Natural killer cell treated with Interleukin-12 subunit alpha and Interleukin-12 subunit beta and Interleukin-15 and Interleukin-18, amount 100 ng/mL, for 72 hours (primary cell): ENCODE data around the gene LAIR1. TPM values are rescaled to one million over a fixed set of nuclear protein-coding genes. Genes with fewer than 3 reads are reported as not detected.
"Not testable (repeated sequence)": the region's sequence is repeated elsewhere in the genome, so short reads cannot be mapped to it uniquely, and the experiment has no call there.

Source experiments
- ATAC-seq, 2 donors: fragments of 150-1000 bp; cut with Tn5 transposase in 1 of 2; sonication (Bioruptor Pico), chemical (Tn5 transposase) in 1 of 2; 2 replicates each; pipeline ENCODE4 v1.10.0; 2021
- DNase-seq: peaks from one replicate; pipeline ENCODE4 v3.0.0; 2022; ENCODE audit warnings: low spot score
- H3K27ac Mint-ChIP-seq, 2 donors: 1 replicate in 1 of 2; 2 replicates in 1 of 2; pipeline ENCODE4 v1.8.0; 2022; ENCODE audit warnings: mixed read lengths in 2 of 2, mild to moderate bottlenecking in 1 of 2, moderate library complexity in 1 of 2
- H3K27me3 Mint-ChIP-seq, 2 donors: 1 replicate in 1 of 2; 2 replicates in 1 of 2; pipeline ENCODE4 v1.8.0; 2022; ENCODE audit warnings: mixed read lengths in 2 of 2
- H3K36me3 Mint-ChIP-seq: one replicate; pipeline ENCODE4 v1.8.0; 2022; ENCODE audit warnings: mixed read lengths
- H3K4me1 Mint-ChIP-seq, 2 donors: 1 replicate in 1 of 2; 2 replicates in 1 of 2; pipeline ENCODE4 v1.8.0; 2022; ENCODE audit warnings: low read depth in 2 of 2, mixed read lengths in 2 of 2, mild to moderate bottlenecking in 1 of 2
- H3K4me3 Mint-ChIP-seq: one replicate; pipeline ENCODE4 v1.8.0; 2022; ENCODE audit warnings: mixed read lengths
- H3K9me3 Mint-ChIP-seq: 2 replicates; pipeline ENCODE4 v1.8.0; 2022; ENCODE audit warnings: mixed read lengths
- total RNA-seq, 2 donors: library from RNA; stranded (reverse); gene quantifications; one replicate each; pipeline ENCODE4 v1.2.3, GENCODE V29; 2022

The LAIR1 gene
- total RNA-seq, 2 donors from 2014 or later, result 40.5 to 60.2 TPM

DNA sequence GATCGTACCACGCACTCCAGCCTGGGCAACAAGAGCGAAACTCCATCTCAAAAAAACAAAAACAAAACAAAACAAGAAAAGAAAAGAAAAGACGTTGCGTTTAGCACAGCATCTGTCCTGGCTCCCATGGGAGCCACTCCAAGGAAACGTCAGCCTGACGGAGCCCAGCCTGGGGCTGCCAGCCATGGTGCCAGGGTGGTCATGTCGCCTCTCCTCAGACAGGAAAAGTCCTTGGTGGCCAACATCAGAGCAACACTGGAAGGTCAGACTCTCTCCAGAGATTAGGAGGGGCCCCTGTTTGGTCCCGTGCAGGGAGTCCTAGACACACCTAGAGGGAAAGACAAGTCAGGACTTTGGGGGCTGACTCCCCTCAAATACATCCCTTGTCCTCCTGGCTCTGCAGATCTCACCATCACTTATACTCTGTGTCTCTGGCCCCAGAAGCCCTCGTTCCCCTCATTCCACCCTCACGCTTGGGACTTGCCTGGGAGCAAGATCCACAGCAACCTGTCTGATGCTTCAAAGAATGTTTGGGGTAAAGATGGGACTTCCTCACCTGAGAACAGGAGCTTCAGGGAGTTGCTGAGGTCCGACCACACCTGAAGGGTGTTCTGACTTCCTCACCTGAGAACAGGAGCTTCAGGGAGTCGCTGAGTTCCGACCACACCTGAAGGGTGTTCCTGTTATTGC, 35.1 kb downstream of the LAIR1 start:
- Mint-ChIP-seq H3K9me3 (no peaks in the 10 kb centered on the region), H3K27ac (no peak overlapping the region), H3K36me3 (no peaks in the 10 kb centered on the region), H3K4me1 (peaks cover 0 to 4% of the 10 kb centered on the region in 2 donors), H3K4me3 (no peak overlapping the region), H3K27me3 (peaks cover 0 to 5% of the 10 kb centered on the region in 2 donors)
- ATAC-seq, result no peak
- DNase-seq, result no peak

DNA sequence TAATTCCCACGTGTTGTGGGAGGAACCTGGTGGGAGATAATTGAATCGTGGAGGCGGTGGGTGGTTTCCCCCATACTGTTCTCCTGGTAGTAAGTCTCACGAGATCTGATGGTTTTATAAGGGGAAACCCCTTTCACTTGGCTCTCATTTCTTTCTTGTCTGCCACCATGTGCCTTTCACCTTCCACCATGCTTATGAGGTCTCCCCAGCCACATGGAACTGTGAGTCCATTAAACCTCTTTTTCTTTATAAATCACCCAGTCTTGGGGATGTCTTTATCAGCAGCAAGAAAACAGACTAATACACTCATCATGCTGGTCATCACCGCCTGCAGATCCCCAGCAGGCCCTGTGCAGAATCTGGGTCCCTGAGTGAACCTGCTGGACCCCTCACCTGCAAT, 36.0 kb downstream of the LAIR1 start:
- not testable (repeated sequence) for ATAC-seq, H3K27ac Mint-ChIP-seq, H3K27me3 Mint-ChIP-seq, H3K4me3 Mint-ChIP-seq, H3K36me3 Mint-ChIP-seq, H3K9me3 Mint-ChIP-seq, H3K4me1 Mint-ChIP-seq, DNase-seq

DNA sequence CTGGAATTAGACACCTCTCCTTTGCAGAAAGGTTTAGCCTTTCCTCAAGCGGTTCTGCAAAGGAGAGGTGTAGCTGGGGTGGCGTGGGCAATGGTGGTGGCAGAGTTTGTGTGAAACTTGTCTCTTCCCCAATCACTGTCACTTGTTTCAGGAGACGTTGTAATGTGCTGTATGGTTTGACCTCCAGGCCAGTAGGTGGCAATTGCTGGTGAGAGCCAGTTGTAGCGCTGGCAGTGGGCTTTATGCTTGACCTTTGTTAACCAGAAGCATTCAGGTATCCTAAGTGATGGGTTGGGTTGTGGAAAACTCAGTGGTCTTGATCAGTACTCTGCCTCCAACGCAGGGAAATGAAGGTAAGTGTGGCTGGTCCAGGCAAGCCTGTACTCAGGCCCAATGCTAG, 39.1 kb downstream of the LAIR1 start:
- ATAC-seq (no peak), DNase-seq (no peak)
- H3K4me1 Mint-ChIP-seq, result peaks cover 0 to 4% of the 10 kb centered on the region in 2 donors
- H3K27me3 Mint-ChIP-seq, result peaks cover 11 to 16% of the 10 kb centered on the region in 2 donors
- no peaks in the 10 kb centered on the region for H3K36me3 Mint-ChIP-seq
- H3K9me3 Mint-ChIP-seq, result no peaks in the 10 kb centered on the region
- H3K27ac Mint-ChIP-seq, result no peak overlapping the region
- H3K4me3 Mint-ChIP-seq, result no peak overlapping the region

DNA sequence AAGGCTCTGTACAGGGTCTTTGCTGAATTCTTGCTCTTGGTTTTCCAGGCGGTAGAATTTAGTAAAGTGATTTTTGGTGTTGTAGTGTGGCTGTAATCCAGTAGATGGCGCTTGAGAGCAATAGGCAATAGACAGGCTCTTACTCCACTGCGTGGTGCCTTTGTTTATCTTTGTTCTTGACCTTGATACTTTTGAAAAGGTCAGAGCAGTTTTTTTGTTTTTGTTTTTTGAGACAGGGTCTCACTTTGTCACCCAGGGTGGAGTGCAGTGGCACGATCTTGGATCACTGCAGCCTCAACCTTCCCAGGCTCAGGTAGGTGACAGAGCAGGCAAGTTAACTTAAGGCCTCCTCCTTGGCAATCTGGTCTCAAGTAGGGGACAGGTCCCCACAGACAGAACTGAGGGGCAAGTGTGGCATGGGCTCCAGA, 39.5 kb downstream of the LAIR1 start:
- DNase-seq, result peak; percentile 78
- no peaks in the 10 kb centered on the region for H3K36me3 Mint-ChIP-seq
- H3K27ac Mint-ChIP-seq, result no peak overlapping the region
- H3K9me3 Mint-ChIP-seq, result no peaks in the 10 kb centered on the region
- no peak overlapping the region for H3K4me3 Mint-ChIP-seq
- peak; percentile 53 to 70 for ATAC-seq
- H3K27me3 Mint-ChIP-seq, result peaks cover 15 to 20% of the 10 kb centered on the region in 2 donors
- H3K4me1 Mint-ChIP-seq, result peaks cover 0 to 4% of the 10 kb centered on the region in 2 donors

DNA sequence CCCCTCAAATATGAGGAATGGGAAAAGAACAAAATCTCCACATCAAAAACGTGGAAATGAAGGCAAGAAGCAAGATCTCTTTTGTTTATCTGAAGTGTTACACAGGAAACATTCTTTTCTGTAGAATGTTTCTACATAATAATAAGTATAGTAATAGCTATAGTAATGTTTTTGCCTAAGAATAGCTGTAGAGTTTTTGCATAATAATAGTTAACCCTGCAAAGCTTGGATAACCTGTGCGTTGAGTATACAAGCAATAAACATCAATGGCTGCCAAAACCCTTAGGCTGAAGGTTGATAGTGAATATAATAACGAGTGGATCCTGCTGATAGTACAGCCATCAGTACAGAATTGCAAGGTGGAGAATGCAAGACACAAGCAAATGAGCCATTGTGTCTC, 40.7 kb downstream of the LAIR1 start:
- Mint-ChIP-seq H3K27me3 (peaks cover 18 to 24% of the 10 kb centered on the region in 2 donors), H3K4me3 (no peak overlapping the region), H3K27ac (no peak overlapping the region), H3K4me1 (peaks cover 0 to 4% of the 10 kb centered on the region in 2 donors), H3K36me3 (no peaks in the 10 kb centered on the region), H3K9me3 (no peaks in the 10 kb centered on the region)
- DNase-seq (no peak), ATAC-seq (no peak)

DNA sequence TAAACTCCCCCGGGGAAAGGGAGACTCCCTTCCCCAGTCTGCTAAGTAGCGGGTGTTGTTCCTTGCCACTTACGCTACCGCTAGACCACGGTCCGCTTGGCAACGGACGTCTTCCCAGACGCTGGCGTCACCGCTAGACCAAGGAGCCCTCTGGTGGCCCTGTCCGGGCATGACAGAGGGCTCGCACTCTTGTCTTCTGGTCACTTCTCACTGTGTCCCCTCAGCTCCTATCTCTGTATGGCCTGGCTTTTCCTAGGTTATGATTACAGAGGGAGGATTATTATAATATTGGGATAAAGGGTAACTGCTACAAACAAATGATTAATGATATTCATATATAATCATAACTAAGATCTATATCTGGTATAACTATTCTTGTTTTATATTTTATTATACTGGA, 41.8 kb downstream of the LAIR1 start:
- peaks cover 18 to 24% of the 10 kb centered on the region in 2 donors for H3K27me3 Mint-ChIP-seq
- H3K36me3 Mint-ChIP-seq, H3K27ac Mint-ChIP-seq, H3K9me3 Mint-ChIP-seq, H3K4me3 Mint-ChIP-seq, DNase-seq, H3K4me1 Mint-ChIP-seq, ATAC-seq: not testable (repeated sequence)

DNA sequence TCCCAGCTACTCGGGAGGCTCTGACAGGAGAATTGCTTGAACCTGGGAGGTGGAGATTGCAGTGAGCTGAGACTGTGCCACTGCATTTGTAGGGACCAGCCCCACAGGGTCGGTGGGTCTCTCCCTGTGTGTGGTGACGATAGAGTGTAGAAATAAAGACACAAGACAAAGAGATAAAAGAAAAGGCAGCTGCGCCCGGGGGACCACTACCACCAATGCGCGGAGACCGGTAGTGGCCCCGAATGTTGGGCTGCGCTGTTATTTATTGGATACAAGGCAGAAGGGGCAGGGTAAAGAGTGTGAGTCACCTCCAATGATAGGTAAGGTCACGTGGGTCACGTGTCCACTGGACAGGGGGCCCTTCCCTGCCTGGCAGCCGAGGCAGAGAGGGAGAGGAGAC, 42.4 kb downstream of the LAIR1 start:
- peaks cover 22 to 24% of the 10 kb centered on the region in 2 donors for H3K27me3 Mint-ChIP-seq
- not testable (repeated sequence) for ATAC-seq, H3K36me3 Mint-ChIP-seq, DNase-seq, H3K4me3 Mint-ChIP-seq, H3K27ac Mint-ChIP-seq, H3K9me3 Mint-ChIP-seq, H3K4me1 Mint-ChIP-seq

DNA sequence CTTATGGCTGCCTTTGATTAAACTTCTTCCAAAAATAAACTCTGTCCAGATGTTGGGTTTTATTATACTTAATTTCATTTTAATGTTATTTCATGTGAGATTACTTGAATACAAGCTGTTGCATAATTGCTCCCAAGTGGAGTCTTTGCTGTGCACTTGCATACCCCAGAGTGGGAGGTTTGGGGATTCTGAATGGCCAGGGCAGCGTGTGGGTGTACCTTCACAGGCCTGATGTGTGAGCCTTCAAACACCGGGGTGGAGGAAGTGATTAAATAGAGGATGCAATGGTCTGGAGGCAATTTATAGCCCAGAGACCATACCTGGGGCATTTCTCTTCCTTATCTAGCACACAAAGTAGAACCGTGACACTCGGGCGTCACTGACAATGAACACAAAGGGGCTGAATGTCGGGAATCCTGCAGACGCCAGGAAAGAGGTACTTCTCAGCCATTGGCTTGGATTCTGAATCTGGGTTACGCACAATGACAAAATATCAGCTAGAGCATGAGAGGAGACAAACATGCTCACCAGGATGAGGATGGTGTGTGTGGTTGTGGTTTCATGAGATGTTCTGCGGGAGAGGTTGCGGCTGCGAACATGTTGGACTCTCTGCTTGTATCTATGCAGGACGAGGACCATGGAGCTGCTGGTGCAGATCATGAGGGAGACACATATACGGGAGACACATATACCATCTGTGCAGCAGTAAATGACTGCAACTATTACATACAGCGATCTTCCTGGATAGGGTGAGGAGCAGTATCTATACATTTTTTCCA, 44.6 kb downstream of the LAIR1 start:
- Mint-ChIP-seq H3K27me3 (peaks cover 24% of the 10 kb centered on the region in 2 donors), H3K27ac (no peak overlapping the region), H3K4me1 (no peaks in the 10 kb centered on the region), H3K9me3 (no peaks in the 10 kb centered on the region), H3K4me3 (no peak overlapping the region), H3K36me3 (no peaks in the 10 kb centered on the region)
- no peak for DNase-seq
- no peak for ATAC-seq

DNA sequence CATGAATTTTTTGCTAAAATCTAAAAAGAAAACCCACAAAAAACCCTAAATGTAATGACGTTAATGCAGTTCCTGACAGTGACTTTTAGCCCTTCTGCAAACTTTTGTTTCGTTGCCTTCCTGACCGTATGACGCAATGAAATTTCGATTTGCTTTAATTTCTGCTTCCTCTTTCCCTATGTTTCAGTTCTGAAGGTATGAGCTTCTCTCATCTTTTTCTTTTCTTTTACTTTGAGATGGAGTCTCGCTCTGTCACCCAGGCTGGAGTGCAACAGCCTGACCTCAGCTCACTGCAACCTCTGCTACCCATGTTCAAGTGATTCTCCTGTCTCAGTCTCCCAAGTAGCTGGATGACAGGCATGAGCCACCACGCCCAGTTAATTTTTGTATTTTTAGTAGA, 45.7 kb downstream of the LAIR1 start:
- no peak for ATAC-seq
- Mint-ChIP-seq H3K27me3 (peaks cover 23 to 25% of the 10 kb centered on the region in 2 donors), H3K4me3 (no peak overlapping the region), H3K9me3 (no peaks in the 10 kb centered on the region), H3K36me3 (no peaks in the 10 kb centered on the region), H3K4me1 (no peaks in the 10 kb centered on the region), H3K27ac (no peak overlapping the region)
- DNase-seq, result no peak

DNA sequence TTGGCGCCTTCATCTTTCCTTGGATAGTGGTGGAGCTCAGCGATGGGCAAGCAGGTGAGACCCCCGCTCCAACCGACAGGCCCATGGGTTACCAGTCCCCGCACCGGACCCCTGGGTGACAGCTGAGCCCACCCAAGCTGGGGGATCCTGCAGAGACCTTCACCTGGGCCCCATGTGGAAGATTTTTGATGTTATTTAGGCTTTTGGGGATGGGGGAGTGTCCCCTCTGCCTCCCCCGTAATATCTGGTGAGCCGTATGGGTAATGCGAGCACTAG, 46.8 kb downstream of the LAIR1 start:
- Mint-ChIP-seq H3K36me3 (no peaks in the 10 kb centered on the region), H3K4me1 (no peaks in the 10 kb centered on the region), H3K4me3 (no peak overlapping the region), H3K27ac (no peak overlapping the region), H3K9me3 (no peaks in the 10 kb centered on the region), H3K27me3 (peaks cover 28 to 31% of the 10 kb centered on the region in 2 donors)
- ATAC-seq, result no peak
- DNase-seq, result no peak

DNA sequence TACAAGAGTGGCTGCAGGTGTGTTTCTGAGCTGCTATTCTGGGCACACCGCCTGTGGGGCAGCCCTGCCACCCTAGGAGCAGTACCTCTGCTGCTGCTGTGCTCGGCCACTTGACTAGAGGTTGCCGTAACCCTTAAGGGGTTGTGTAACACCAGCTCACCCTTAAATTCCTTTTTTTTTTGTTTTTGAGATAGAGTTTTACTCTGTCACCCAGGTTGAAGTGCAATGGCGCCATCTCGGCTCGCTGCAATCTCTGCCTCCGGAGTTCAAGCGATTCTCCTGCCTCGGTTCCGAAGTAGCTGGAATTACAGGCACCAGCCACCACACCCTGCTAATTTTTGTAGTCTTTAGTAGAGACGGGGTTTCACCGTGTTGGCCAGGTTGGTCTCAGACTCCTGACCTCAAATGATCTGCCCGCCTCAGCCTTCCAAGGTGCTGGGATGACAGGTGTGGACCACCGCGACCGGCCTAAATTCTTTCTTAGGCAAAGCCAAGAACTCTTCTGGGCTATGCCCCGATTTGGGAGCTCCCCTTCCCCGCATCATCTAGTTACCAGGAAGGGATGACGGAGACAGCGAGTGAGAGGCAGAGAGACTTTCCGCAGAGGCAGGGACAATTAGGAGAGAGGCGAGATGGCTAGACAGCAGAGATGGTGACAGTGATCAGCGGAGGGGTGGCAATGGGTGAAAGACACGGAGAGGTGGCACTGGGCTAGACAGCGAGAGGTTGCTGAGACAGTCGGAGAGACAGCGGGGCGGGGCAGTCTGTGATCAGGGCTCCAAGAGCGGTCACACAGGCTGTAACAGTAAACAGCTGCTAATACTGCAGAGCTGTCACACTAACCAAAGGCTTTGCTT, 47.4 kb downstream of the LAIR1 start:
- ATAC-seq (peak in 1 of 2 donors; percentile 51), DNase-seq (no peak)
- Mint-ChIP-seq H3K4me3 (no peak overlapping the region), H3K27ac (no peak overlapping the region), H3K36me3 (no peaks in the 10 kb centered on the region), H3K9me3 (no peaks in the 10 kb centered on the region), H3K4me1 (no peaks in the 10 kb centered on the region), H3K27me3 (peaks cover 28 to 34% of the 10 kb centered on the region in 2 donors)

DNA sequence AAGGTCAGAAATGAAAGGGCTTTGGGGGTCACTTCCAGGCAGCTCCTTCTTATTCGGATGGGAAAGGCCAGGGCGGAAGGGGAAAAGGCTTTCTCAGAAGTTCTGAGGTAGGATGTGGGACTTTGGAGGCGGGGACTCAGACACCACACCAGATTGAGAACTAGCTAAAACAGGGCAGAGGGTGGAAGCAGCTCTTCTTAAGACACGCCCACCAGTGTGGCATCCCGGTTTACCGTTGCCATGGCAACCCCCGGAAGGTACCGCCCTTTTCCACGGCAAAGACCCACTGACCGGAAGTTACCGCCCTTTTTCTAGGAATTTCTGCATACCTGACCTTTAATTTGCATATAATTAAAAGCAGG, 48.0 kb downstream of the LAIR1 start:
- ATAC-seq (no peak), DNase-seq (no peak)
- H3K4me3 Mint-ChIP-seq, result no peak overlapping the region
- H3K27me3 Mint-ChIP-seq, result peaks cover 23 to 34% of the 10 kb centered on the region in 2 donors
- no peaks in the 10 kb centered on the region for H3K36me3 Mint-ChIP-seq
- H3K27ac Mint-ChIP-seq, result no peak overlapping the region
- H3K9me3 Mint-ChIP-seq, result no peaks in the 10 kb centered on the region
- H3K4me1 Mint-ChIP-seq, result no peaks in the 10 kb centered on the region

DNA sequence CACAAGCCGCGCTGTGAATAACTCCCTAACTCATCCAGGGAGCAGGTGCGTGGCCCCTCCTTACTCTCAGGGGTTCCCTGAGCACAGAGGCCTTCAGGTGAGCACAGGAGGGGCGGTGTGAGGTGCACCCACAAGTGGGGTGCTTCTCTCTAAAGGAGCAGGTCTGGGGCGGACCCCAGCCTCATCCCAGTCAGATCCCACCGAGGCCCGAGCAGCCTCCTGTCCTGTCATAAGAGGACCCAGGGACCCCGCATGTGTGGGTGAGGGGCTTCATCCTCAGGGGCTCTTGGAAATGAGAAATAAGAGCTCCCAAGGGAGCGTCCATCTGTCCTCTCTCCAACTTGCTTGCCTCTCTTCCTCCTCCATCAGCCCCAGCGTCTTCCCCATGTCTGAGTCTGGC, 48.8 kb downstream of the LAIR1 start:
- Mint-ChIP-seq H3K4me3 (no peak overlapping the region), H3K4me1 (no peaks in the 10 kb centered on the region), H3K27ac (no peak overlapping the region), H3K27me3 (peaks cover 21 to 34% of the 10 kb centered on the region in 2 donors), H3K36me3 (no peaks in the 10 kb centered on the region), H3K9me3 (no peaks in the 10 kb centered on the region)
- ATAC-seq, result no peak
- no peak for DNase-seq
